OCI-LY7 (cell line): ENCODE results near the gene DIAPH2.

Experiments used
- CTCF ChIP-seq: fragments of 200-600 bp; sonication (generic); conservative IDR thresholded peaks from 2 replicates; pipeline ENCODE4 v1.5.1; 2014; ENCODE audit warnings: mild to moderate bottlenecking, antibody characterized with exemption, low read length, moderate library complexity, mixed read lengths
- EZH2phosphoT487 ChIP-seq: fragments of 200-600 bp; sonication (generic); IDR thresholded peaks from 2 replicates; pipeline ENCODE4 v1.6.1; 2018; ENCODE audit warnings: low read depth, borderline replicate concordance, mild to moderate bottlenecking, mixed run types, antibody characterized with exemption, low read length, moderate library complexity, mixed read lengths

- TF ChIP-seq CTCF, result no peak
- TF ChIP-seq EZH2phosphoT487, result no peak
Observed at GRCh38 chrX:97211070-97211469, 526.4 kb downstream of the DIAPH2 start.
